ENCODE data around the gene UBAP2L. TPM values are rescaled to one million over a fixed set of nuclear protein-coding genes. Genes with fewer than 3 reads are reported as not detected.
"Not testable (repeated sequence)": the region's sequence is repeated elsewhere in the genome, so short reads cannot be mapped to it uniquely, and the experiment has no call there.

Gene UBAP2L
- total and polyA plus RNA-seq, 3 experiments from 2014 or later: 63.0 to 277 (median 258) TPM

DNA sequence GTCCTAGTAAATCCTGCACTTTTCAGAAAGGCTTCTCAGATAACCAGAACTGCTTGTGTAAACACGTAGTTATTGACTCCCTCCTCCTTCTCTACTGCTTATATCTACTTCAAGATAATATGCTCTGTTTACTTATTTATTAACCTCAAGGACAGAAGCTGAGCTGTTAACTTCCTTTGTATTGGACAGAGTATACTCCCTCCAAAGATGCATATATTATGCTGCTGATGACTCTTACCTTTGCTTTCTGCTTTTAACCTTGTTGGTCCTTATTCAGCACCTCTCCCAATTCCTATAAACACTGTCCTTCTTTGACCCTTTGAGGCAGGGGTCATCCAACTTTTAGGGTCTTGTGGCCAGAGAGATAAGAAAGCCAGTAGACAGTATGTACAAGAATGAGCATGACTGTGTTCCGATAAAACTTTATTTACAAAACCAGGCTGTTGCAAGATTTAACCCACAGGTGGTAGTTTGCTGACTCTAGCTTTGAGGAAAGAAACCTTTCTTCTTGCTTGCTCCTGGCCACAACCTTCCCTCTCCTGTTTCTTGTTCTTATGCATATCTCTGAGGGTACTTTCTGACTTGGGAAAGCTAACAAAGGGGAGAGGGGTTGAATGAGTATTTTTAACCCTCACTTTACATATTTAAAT, 33.8 kb upstream of the UBAP2L start:
- Mint-ChIP-seq H3K9me3 (no peaks in the 10 kb centered on the region), H3K27me3 (peaks cover 7 to 10% of the 10 kb centered on the region in 2 donors), H3K4me1 (peaks cover 5 to 14% (median 12%) of the 10 kb centered on the region in 3 donors), H3K36me3 (peaks cover 0 to 13% (median 0%) of the 10 kb centered on the region in 3 donors), H3K4me3 (peak overlapping the region in 1 of 7 donors; percentile 59), H3K27ac (peak overlapping the region in 1 of 8 donors; percentile 78)
- no peaks in the 10 kb centered on the region for H3K27me3 ChIP-seq (ENCODE audit: insufficient read depth, low read length, poor library complexity, severe bottlenecking)
- ChIA-PET POLR2A (no interaction called here), CTCF (no interaction called here)
- no peak overlapping the region for H3K27ac ChIP-seq (ENCODE audit: low read depth, low read length)
- H3K36me3 ChIP-seq (ENCODE audit: insufficient read depth, low read length): no peaks in the 10 kb centered on the region
- H3K9me3 ChIP-seq (ENCODE audit: low read length): no peaks in the 10 kb centered on the region
- H3K4me3 ChIP-seq (ENCODE audit: low read length): no peak overlapping the region
- H3K4me1 ChIP-seq (ENCODE audit: insufficient read depth, low read length): peaks cover 8% of the 10 kb centered on the region
- DNase-seq: no peak

DNA sequence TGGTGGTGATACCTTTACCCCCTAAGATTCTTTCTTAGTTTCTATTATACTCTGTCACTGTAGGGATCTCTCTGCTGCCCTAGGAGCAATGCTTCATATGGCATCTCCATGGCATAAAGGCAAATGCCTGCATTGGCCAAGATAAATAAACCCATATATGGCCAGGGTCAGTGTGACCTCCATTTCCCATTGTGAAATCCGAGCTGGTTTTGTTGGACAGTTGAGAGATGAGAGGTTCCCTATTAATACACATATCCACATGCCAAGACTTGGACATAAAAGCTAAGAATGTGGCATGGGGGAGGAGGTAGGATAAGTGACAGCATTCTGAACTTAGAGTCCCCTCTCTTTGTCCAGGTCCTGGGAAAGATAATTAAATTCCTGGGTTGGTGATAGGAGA, 30.2 kb upstream of the UBAP2L start:
- H3K27me3 ChIP-seq (ENCODE audit: insufficient read depth, low read length, poor library complexity, severe bottlenecking): no peaks in the 10 kb centered on the region
- H3K9me3 ChIP-seq (ENCODE audit: low read length): no peaks in the 10 kb centered on the region
- H3K4me1 ChIP-seq (ENCODE audit: insufficient read depth, low read length): no peaks in the 10 kb centered on the region
- Mint-ChIP-seq H3K9me3 (no peaks in the 10 kb centered on the region), H3K27ac (no peak overlapping the region), H3K27me3 (peaks cover 16 to 31% of the 10 kb centered on the region in 2 donors), H3K36me3 (no peaks in the 10 kb centered on the region), H3K4me1 (no peaks in the 10 kb centered on the region), H3K4me3 (no peak overlapping the region)
- no peaks in the 10 kb centered on the region for H3K36me3 ChIP-seq (ENCODE audit: insufficient read depth, low read length)
- no peak overlapping the region for H3K4me3 ChIP-seq (ENCODE audit: low read length)
- DNase-seq: no peak
- CTCF ChIA-PET: interaction anchor here (1.1 kb wide), 1 partner anchor 9 kb away, joined by 3 read pairs; no protein-coding TSS in a partner anchor
- H3K27ac ChIP-seq (ENCODE audit: low read depth, low read length): no peak overlapping the region
- POLR2A ChIA-PET: no interaction called here

DNA sequence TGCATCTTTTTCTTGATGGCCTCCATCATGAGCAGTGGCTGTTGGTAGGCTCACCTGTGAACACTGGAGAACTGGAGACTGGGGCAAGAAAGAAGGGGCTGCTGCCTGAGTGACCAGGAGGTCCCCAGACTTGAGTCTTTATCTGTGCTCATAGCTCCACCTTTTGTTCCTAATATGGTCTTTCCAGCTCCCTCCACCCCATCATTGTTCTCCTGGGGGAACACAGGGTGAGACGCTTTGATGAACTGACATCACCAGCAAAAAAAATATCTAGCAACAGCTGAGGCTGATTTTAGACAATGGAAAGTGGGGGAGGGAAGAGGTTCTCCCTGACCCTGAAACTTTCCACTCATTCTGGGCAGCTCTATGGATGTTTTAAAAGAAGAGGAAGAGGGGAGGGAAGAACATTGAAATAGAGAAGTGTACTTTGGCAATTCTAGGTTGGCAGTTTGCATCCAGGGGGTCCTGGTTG, 28.7 kb upstream of the UBAP2L start, which contains the start of gene TPM3:
Gene TPM3, minus strand, starts transcription at position 111 of the 472 bp plus-strand sequence. Its CDS starts 82 bp downstream, at position 29.
- Mint-ChIP-seq H3K4me3 (no peak within 1 kb of the TSS), H3K27ac (peak within 1 kb of the TSS in 2 of 8 donors; percentile 62 to 80), H3K27me3 (peaks cover 14 to 31% of the 10 kb centered on the region in 2 donors), H3K36me3 (no peaks in the 10 kb centered on the region), H3K4me1 (no peaks in the 10 kb centered on the region), H3K9me3 (no peaks in the 10 kb centered on the region)
- no peak for DNase-seq
- no peak within 1 kb of the TSS for H3K27ac ChIP-seq (ENCODE audit: low read depth, low read length)
- H3K4me3 ChIP-seq (ENCODE audit: low read length): no peak within 1 kb of the TSS
- CTCF ChIA-PET: no interaction called here
- H3K36me3 ChIP-seq (ENCODE audit: insufficient read depth, low read length): no peaks in the 10 kb centered on the region
- POLR2A ChIA-PET: no interaction called here
- no peaks in the 10 kb centered on the region for H3K4me1 ChIP-seq (ENCODE audit: insufficient read depth, low read length)
- no peaks in the 10 kb centered on the region for H3K27me3 ChIP-seq (ENCODE audit: insufficient read depth, low read length, poor library complexity, severe bottlenecking)
- H3K9me3 ChIP-seq (ENCODE audit: low read length): no peaks in the 10 kb centered on the region

DNA sequence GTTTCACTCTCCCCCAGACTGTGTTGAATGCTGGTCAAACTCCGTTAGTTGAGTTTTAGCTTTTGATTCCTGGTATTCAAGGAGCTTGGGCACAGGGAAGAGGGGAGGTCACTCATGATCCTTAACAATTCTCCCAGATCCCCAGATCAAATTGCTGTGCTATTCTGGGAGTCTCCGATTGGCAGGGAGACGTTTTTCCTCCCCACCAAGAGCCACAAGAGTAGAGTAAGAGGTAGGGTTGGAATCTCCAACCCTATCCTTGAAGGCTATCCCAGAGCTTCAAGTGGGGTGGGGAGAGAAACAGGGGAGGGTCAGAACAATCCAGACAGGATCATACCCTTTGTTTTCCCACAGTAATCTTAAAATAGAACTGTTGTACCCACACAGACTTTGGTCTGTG, 28.3 kb upstream of the UBAP2L start:
- no peak overlapping the region for H3K27ac ChIP-seq (ENCODE audit: low read depth, low read length)
- no peaks in the 10 kb centered on the region for H3K36me3 ChIP-seq (ENCODE audit: insufficient read depth, low read length)
- H3K27me3 Mint-ChIP-seq: peaks cover 12 to 31% of the 10 kb centered on the region in 2 donors
- ChIA-PET CTCF (no interaction called here), POLR2A (no interaction called here)
- no peaks in the 10 kb centered on the region for H3K36me3 Mint-ChIP-seq
- no peak overlapping the region for H3K4me3 Mint-ChIP-seq
- H3K27me3 ChIP-seq (ENCODE audit: insufficient read depth, low read length, poor library complexity, severe bottlenecking): no peaks in the 10 kb centered on the region
- no peak overlapping the region for H3K4me3 ChIP-seq (ENCODE audit: low read length)
- H3K9me3 Mint-ChIP-seq: no peaks in the 10 kb centered on the region
- no peaks in the 10 kb centered on the region for H3K4me1 ChIP-seq (ENCODE audit: insufficient read depth, low read length)
- no peak for DNase-seq
- no peaks in the 10 kb centered on the region for H3K4me1 Mint-ChIP-seq
- no peak overlapping the region for H3K27ac Mint-ChIP-seq
- no peaks in the 10 kb centered on the region for H3K9me3 ChIP-seq (ENCODE audit: low read length)

DNA sequence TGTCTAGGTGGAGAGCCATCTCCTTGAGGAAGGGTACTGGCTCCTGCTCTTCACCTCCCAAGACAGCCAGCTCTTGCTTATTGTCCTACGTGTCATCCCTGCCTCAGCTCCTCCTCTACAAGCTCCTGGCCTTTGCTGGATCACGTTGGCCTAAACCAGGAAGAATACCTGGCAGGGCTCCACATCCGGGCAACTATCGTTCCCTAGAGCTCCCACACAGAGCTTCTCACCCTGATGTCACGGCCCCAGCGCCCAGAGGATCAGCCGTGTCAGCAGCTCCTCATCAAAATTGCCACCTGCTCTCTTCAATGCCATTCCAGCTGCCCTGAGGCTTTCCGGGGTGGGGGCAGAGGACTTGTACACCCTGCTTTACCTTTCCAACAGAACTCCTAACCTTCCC, 26.9 kb upstream of the UBAP2L start:
- H3K27ac Mint-ChIP-seq: peak overlapping the region in 1 of 8 donors; percentile 82
- peaks cover 10 to 31% of the 10 kb centered on the region in 2 donors for H3K27me3 Mint-ChIP-seq
- Histone ChIP-seq H3K9me3 (ENCODE audit: low read length) (no peaks in the 10 kb centered on the region), H3K27me3 (ENCODE audit: insufficient read depth, low read length, poor library complexity, severe bottlenecking) (no peaks in the 10 kb centered on the region), H3K4me1 (ENCODE audit: insufficient read depth, low read length) (peaks cover under 1% of the 10 kb centered on the region), H3K4me3 (ENCODE audit: low read length) (no peak overlapping the region), H3K27ac (ENCODE audit: low read depth, low read length) (no peak overlapping the region), H3K36me3 (ENCODE audit: insufficient read depth, low read length) (no peaks in the 10 kb centered on the region)
- DNase-seq: no peak
- ChIA-PET CTCF (no interaction called here), POLR2A (no interaction called here)
- H3K9me3 Mint-ChIP-seq: no peaks in the 10 kb centered on the region
- no peaks in the 10 kb centered on the region for H3K4me1 Mint-ChIP-seq
- H3K4me3 Mint-ChIP-seq: no peak overlapping the region
- no peaks in the 10 kb centered on the region for H3K36me3 Mint-ChIP-seq

DNA sequence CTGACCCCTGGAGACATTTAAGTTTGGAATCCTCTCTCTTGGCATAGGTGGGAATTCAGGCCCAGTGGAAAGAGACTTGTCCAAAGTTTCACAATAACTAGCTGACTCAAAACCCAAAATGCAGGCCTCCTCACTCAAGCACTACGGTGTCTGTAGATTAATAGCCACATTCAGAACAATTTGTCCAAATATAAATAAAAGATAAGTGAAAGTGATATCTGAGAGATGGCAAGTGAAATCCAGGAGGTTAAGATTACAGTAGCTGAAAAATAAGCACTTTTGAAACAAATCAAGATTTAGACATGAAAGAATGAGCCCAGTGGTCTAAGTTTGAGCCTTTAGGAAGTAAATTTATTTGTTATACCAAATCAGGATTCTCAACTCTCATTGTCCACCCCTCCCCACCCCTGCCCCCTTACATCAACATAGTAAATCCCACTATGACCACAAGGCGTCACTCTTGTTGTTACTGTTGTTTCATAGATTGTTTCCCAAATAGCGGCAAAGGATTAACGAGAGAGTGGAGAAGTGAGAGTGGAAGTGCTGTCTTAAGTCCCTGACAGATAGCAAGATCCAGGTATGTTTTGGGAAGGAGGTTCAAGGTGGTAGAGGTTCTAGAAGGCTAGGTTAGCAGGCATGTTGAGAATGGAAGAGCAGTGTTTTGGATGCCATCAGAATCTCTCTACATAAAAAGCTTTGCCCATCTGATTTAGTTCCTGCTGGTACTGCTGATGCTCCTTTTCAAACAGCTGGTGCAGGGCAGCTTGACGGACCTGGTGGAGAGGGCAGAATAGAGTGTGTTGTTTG, 21.8 kb upstream of the UBAP2L start:
- Mint-ChIP-seq H3K4me3 (no peak overlapping the region), H3K27me3 (peaks cover 4 to 7% of the 10 kb centered on the region in 2 donors), H3K9me3 (no peaks in the 10 kb centered on the region), H3K4me1 (no peaks in the 10 kb centered on the region), H3K27ac (peak overlapping the region in 3 of 8 donors; percentile 11 to 48 (median 25)), H3K36me3 (no peaks in the 10 kb centered on the region)
- DNase-seq: peak in 4 of 5 donors; percentile 21 to 60 (median 46)
- Histone ChIP-seq H3K27me3 (ENCODE audit: insufficient read depth, low read length, poor library complexity, severe bottlenecking) (no peaks in the 10 kb centered on the region), H3K36me3 (ENCODE audit: insufficient read depth, low read length) (no peaks in the 10 kb centered on the region), H3K27ac (ENCODE audit: low read depth, low read length) (no peak overlapping the region), H3K9me3 (ENCODE audit: low read length) (no peaks in the 10 kb centered on the region), H3K4me3 (ENCODE audit: low read length) (peak overlapping the region; percentile 11), H3K4me1 (ENCODE audit: insufficient read depth, low read length) (peaks cover 8% of the 10 kb centered on the region)
- POLR2A ChIA-PET: interaction anchor here (0.6 to 1.4 kb wide), 2 partner anchors 139 to 1701 kb away, joined by 3 read pairs; no protein-coding TSS in a partner anchor
- CTCF ChIA-PET: interaction anchor here (0.7 to 3.4 kb wide), 20 partner anchors 8 to 154 kb away, joined by 3 to 22 read pairs (median 4); partner anchors contain the start of gene UBAP2L

DNA sequence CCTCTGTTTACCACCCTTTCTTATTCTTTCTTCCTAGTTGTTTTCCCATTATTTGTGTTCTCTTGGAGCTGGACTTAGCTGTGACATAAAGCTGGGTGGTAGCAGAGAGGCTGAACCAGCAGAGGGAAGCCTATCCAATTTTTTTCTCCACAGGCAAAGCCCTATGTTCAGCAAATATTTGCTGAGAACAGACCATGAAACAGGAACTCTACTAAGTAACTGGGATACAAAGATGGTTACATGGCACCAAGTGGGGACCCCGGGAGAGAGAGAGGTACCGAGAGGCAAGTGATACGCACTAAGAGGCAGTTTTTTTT, 21.2 kb upstream of the UBAP2L start:
- no peaks in the 10 kb centered on the region for H3K4me1 Mint-ChIP-seq
- H3K27me3 ChIP-seq (ENCODE audit: insufficient read depth, low read length, poor library complexity, severe bottlenecking): no peaks in the 10 kb centered on the region
- peaks cover 0 to 7% of the 10 kb centered on the region in 2 donors for H3K27me3 Mint-ChIP-seq
- no peak for DNase-seq
- H3K36me3 Mint-ChIP-seq: no peaks in the 10 kb centered on the region
- H3K4me3 Mint-ChIP-seq: no peak overlapping the region
- no peaks in the 10 kb centered on the region for H3K9me3 ChIP-seq (ENCODE audit: low read length)
- peaks cover 8% of the 10 kb centered on the region for H3K4me1 ChIP-seq (ENCODE audit: insufficient read depth, low read length)
- POLR2A ChIA-PET: interaction anchor here (0.6 to 1.4 kb wide), 3 partner anchors 22 to 1700 kb away, joined by 3 to 4 read pairs (median 3); no protein-coding TSS in a partner anchor
- H3K27ac Mint-ChIP-seq: no peak overlapping the region
- CTCF ChIA-PET: interaction anchor here (0.7 to 3.4 kb wide), 17 partner anchors 9 to 154 kb away, joined by 3 to 22 read pairs (median 4); partner anchors contain the start of gene UBAP2L
- H3K36me3 ChIP-seq (ENCODE audit: insufficient read depth, low read length): no peaks in the 10 kb centered on the region
- no peaks in the 10 kb centered on the region for H3K9me3 Mint-ChIP-seq
- H3K4me3 ChIP-seq (ENCODE audit: low read length): peak overlapping the region; percentile 11
- H3K27ac ChIP-seq (ENCODE audit: low read depth, low read length): no peak overlapping the region

DNA sequence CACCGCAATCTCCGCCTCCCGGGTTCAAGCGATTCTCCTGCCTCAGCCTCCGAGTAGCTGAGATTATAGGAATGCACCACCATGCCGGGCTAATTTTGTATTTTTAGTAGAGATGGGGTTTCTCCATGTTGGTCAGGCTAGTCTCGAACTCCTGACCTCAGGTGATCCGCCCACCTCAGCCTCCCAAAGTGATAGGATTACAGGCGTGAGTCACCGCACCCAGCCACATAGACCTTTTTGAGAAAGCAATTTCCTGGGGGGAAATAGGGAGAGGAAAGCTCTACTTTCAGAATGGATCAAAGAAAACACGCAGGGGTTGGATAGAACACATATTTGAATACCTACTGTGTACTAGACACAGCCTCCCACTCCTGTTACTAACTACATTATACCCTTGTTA, 15.0 kb upstream of the UBAP2L start:
- H3K9me3 ChIP-seq (ENCODE audit: low read length); DNase-seq; H3K4me1 Mint-ChIP-seq; H3K9me3 Mint-ChIP-seq; H3K27ac ChIP-seq (ENCODE audit: low read depth, low read length); H3K27me3 ChIP-seq (ENCODE audit: insufficient read depth, low read length, poor library complexity, severe bottlenecking); H3K4me1 ChIP-seq (ENCODE audit: insufficient read depth, low read length); H3K4me3 ChIP-seq (ENCODE audit: low read length); H3K27me3 Mint-ChIP-seq; CTCF ChIA-PET; POLR2A ChIA-PET; H3K4me3 Mint-ChIP-seq: not testable (repeated sequence)
- H3K27ac Mint-ChIP-seq: peak overlapping the region; percentile 19 to 84 (median 55)
- H3K36me3 ChIP-seq (ENCODE audit: insufficient read depth, low read length): peaks cover 32% of the 10 kb centered on the region
- peaks cover 0 to 48% (median 6%) of the 10 kb centered on the region in 3 donors for H3K36me3 Mint-ChIP-seq

Measured in CD8-positive, alpha-beta memory T cell (primary cell).